HCEC 1CT (cell line): Measurements from ENCODE around the gene HELZ2.

Source experiments
- DNase-seq: peaks from one replicate; pipeline ENCODE4 v3.0.0-alpha.2; 2017

HELZ2 gene

GRCh38 chr20:63548542-63548941, 25.5 kb downstream of the HELZ2 start:
- no peak for DNase-seq

GRCh38 chr20:63547725-63548480, 26.1 kb downstream of the HELZ2 start, which contains the start of gene SRMS:
Gene SRMS (minus strand): TSS chr20:63547749. CDS start chr20:63547463, 286 bp downstream.
- no peak for DNase-seq

GRCh38 chr20:63546956-63547724, 26.9 kb downstream of the HELZ2 start:
- DNase-seq: no peak

- DNase-seq: no peak
Measured at GRCh38 chr20:63546256-63546955, 27.6 kb downstream of the HELZ2 start.

- no peak for DNase-seq
Measured at GRCh38 chr20:63545814-63546213, 28.2 kb downstream of the HELZ2 start.

GRCh38 chr20:63544958-63545516, 29.0 kb downstream of the HELZ2 start:
- no peak for DNase-seq

- no peak for DNase-seq
Measured at GRCh38 chr20:63544241-63544957, 29.6 kb downstream of the HELZ2 start.

- DNase-seq: no peak
Measured at GRCh38 chr20:63543733-63544132, 30.3 kb downstream of the HELZ2 start.

- no peak for DNase-seq
Measured at GRCh38 chr20:63543131-63543530, 30.9 kb downstream of the HELZ2 start.

- no peak for DNase-seq
Measured at GRCh38 chr20:63542696-63543095, 31.3 kb downstream of the HELZ2 start.

GRCh38 chr20:63542031-63542559, 31.9 kb downstream of the HELZ2 start:
- no peak for DNase-seq

GRCh38 chr20:63541371-63541770, 32.7 kb downstream of the HELZ2 start:
- no peak for DNase-seq

GRCh38 chr20:63540417-63541186, 33.4 kb downstream of the HELZ2 start:
- DNase-seq: no peak

GRCh38 chr20:63539441-63540370, 34.3 kb downstream of the HELZ2 start:
- DNase-seq: no peak

- no peak for DNase-seq
Measured at GRCh38 chr20:63539092-63539430, 35.0 kb downstream of the HELZ2 start.

- DNase-seq: peak; percentile 29
Measured at GRCh38 chr20:63538204-63539091, 35.6 kb downstream of the HELZ2 start.

- DNase-seq: peak; percentile 96
Measured at GRCh38 chr20:63537525-63538203, 36.4 kb downstream of the HELZ2 start.

- DNase-seq: no peak
Measured at GRCh38 chr20:63536997-63537524, 37.0 kb downstream of the HELZ2 start, which contains the start of gene PTK6. Gene PTK6 (minus strand): TSS chr20:63537376. CDS start chr20:63537314, 62 bp downstream.
